Measurements from ENCODE around the gene GHRHR. TPM values are rescaled to one million over a fixed set of nuclear protein-coding genes. Genes with fewer than 3 reads are reported as not detected.

Gene GHRHR
- not detected in 2 replicates for total RNA-seq

GRCh38 chr7:30963842-30964241 lies at the start of gene GHRHR:
Gene GHRHR, plus strand, starts transcription at chr7:30963953. Its CDS starts 116 bp downstream, at chr7:30964069.

Other genes with a start within 250 kb of the GHRHR start
- 0.16 and 0.19 TPM in 2 replicates for gene INMT, start 211.8 kb upstream of the GHRHR start, total RNA-seq
- gene MINDY4, start 192.5 kb upstream of the GHRHR start, total RNA-seq: 2.4 and 2.6 TPM in 2 replicates
- 2.1 and 12.5 TPM in 2 replicates for gene AQP1, start 52.1 kb upstream of the GHRHR start, total RNA-seq
- gene ADCYAP1R1, start 88.4 kb downstream of the GHRHR start, total RNA-seq: not detected in 2 replicates